PFSK-1 (cell line): ENCODE measurements around the gene ALDH2.

Experiments
- FOXP2 ChIP-seq: optimal IDR thresholded peaks from 2 replicates; pipeline ENCODE3; 2011; ENCODE audit warnings: borderline replicate concordance, control low read depth, inconsistent platforms; ENCODE audit not compliant: insufficient read depth; ENCODE audit errors: extremely low read length, extremely low read depth
- POLR2AphosphoS5 ChIP-seq: IDR thresholded peaks from 2 replicates; pipeline ENCODE4 v1.6.1; 2012; ENCODE audit warnings: low read depth, mild to moderate bottlenecking, control low read depth, low read length, moderate library complexity
- SIN3A ChIP-seq: IDR thresholded peaks from 2 replicates; pipeline ENCODE4 v1.6.1; 2012; ENCODE audit warnings: mild to moderate bottlenecking, low read length, moderate library complexity, borderline replicate concordance; ENCODE audit not compliant: insufficient read depth
- TAF1 ChIP-seq: IDR thresholded peaks from 2 replicates; pipeline ENCODE4 v1.6.1; 2012; ENCODE audit warnings: low read length, control low read depth, borderline replicate concordance; ENCODE audit not compliant: insufficient read depth
- TF ChIP-seq, protein P1 (sequence below), 2 experiments: IDR thresholded peaks; 2 replicates each; pipeline versions ENCODE4 v1.6.1 to v1.8.0; 2011 to 2012; ENCODE audit warnings: low read depth in 2 of 2, low read length in 2 of 2, control low read depth in 1 of 2, inconsistent platforms in 1 of 2, mild to moderate bottlenecking in 1 of 2, moderate library complexity in 1 of 2; ENCODE audit not compliant: insufficient read depth in 1 of 2

ALDH2 gene

DNA sequence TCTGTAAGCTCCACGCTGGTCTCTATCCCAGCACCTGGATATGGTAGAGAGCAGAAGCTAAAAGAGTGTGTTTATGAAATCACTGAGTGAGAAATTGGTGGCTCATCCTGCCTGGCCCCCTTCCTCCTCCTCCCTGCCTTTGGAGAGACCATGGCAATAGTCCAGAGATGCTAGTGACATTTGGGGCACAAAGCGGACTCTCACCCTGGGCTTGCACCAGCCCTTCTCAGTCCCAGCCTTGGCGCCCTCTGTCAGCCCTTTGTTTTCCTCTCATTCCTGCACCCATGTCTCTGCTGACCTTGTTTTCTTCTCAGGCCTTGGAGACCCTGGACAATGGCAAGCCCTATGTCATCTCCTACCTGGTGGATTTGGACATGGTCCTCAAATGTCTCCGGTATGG lies 18.2 kb downstream of the ALDH2 start:
- TF ChIP-seq FOXP2 (no peak), TAF1 (no peak), POLR2AphosphoS5 (no peak), SIN3A (no peak)
- TF ChIP-seq, protein P1, sequence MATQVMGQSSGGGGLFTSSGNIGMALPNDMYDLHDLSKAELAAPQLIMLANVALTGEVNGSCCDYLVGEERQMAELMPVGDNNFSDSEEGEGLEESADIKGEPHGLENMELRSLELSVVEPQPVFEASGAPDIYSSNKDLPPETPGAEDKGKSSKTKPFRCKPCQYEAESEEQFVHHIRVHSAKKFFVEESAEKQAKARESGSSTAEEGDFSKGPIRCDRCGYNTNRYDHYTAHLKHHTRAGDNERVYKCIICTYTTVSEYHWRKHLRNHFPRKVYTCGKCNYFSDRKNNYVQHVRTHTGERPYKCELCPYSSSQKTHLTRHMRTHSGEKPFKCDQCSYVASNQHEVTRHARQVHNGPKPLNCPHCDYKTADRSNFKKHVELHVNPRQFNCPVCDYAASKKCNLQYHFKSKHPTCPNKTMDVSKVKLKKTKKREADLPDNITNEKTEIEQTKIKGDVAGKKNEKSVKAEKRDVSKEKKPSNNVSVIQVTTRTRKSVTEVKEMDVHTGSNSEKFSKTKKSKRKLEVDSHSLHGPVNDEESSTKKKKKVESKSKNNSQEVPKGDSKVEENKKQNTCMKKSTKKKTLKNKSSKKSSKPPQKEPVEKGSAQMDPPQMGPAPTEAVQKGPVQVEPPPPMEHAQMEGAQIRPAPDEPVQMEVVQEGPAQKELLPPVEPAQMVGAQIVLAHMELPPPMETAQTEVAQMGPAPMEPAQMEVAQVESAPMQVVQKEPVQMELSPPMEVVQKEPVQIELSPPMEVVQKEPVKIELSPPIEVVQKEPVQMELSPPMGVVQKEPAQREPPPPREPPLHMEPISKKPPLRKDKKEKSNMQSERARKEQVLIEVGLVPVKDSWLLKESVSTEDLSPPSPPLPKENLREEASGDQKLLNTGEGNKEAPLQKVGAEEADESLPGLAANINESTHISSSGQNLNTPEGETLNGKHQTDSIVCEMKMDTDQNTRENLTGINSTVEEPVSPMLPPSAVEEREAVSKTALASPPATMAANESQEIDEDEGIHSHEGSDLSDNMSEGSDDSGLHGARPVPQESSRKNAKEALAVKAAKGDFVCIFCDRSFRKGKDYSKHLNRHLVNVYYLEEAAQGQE (IDR thresholded peaks at IDR 0.05; ENCODE audit: insufficient read depth in 1 of 2, low read depth in 2 of 2, low read length in 2 of 2) = no peak

DNA sequence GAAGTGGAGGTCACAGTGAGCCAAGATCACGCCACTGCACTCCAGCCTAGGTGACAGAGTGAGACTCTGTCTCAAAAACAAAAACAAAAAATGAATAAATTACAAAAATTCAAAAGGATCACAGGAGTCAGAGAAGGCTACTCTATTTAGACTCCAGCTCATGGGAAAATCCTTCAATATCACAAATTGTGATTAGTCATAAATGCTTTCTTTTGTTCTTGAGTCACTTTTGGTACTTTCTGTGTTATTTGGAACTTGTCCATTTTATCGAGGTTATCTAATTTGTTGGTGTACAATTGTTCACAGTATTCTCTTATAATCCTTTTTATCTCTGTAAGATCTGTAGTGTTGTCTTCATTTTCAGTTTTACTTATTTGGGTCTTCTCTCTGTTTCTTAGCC lies 18.9 kb downstream of the ALDH2 start:
- TF ChIP-seq FOXP2 (no peak), POLR2AphosphoS5 (no peak), TAF1 (no peak), SIN3A (no peak)
- TF ChIP-seq, protein P1 (IDR thresholded peaks at IDR 0.05; ENCODE audit: insufficient read depth in 1 of 2, low read depth in 2 of 2, low read length in 2 of 2) = no peak

DNA sequence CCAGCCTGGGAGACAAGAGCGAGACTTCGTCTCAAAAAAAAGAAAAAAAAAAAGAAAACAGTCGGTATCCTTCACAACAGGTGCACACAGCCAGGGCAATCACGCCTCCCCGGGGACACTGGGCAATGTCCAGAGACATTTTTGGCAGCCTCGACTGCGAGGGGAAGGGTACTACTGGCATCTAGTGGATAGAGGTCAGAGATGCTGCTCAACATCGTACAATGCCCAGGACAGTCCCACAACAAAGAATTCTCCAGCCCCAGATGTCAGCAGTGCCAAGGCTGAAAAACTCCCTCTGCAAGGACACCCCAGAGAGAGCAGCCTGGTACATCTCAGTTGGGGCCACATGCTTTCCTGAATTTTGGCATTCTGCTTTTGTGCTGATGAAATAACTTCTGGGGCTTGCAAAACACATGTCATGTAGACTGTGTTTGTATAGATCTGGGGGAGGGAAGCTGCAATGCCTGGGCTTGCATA lies 21.5 kb downstream of the ALDH2 start:
- TF ChIP-seq TAF1 (no peak), POLR2AphosphoS5 (no peak), FOXP2 (no peak), SIN3A (no peak)
- TF ChIP-seq, protein P1 (IDR thresholded peaks at IDR 0.05; ENCODE audit: insufficient read depth in 1 of 2, low read depth in 2 of 2, low read length in 2 of 2) = no peak

DNA sequence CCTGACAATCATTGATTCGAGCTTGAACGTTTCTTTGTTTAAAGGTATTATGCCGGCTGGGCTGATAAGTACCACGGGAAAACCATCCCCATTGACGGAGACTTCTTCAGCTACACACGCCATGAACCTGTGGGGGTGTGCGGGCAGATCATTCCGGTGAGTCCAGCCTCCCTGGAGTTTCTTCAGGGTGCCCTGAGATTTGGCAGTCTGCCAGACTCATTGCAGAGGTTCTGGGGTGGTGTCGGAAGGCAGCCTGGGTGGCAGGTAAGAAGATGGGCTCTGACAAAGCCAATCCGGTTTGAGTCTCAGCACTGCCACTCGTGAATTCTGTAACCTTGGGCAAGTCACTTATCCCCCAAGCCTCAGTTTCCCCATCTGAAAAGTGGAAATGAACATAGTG lies 23.0 kb downstream of the ALDH2 start:
- TF ChIP-seq, protein P1 (IDR thresholded peaks at IDR 0.05; ENCODE audit: insufficient read depth in 1 of 2, low read depth in 2 of 2, low read length in 2 of 2) = no peak
- TF ChIP-seq POLR2AphosphoS5 = no peak
- no peak for TF ChIP-seq TAF1
- TF ChIP-seq SIN3A = no peak
- no peak for TF ChIP-seq FOXP2

DNA sequence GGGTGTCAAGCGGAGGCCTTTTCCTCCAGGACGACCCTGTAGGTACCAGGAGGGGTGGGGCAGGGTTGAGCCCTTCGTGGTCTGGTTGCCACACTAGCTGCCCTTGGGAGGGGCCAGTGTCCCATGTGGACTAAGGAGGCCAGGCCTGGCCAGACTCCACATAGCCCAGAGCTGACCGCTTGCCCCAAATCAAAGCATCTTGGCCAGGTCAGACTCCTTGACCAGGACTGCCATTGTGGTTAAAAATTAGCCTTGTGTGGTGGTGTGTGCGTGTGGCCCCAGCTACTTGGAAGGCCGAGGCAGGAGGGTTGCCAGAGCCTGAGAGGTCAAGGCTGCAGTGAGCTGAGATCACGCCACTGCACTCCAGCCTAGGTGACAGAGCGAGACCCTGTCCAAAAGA lies 24.8 kb downstream of the ALDH2 start:
- no peak for TF ChIP-seq FOXP2
- no peak for TF ChIP-seq TAF1
- TF ChIP-seq SIN3A = no peak
- TF ChIP-seq, protein P1 (IDR thresholded peaks at IDR 0.05; ENCODE audit: insufficient read depth in 1 of 2, low read depth in 2 of 2, low read length in 2 of 2) = no peak
- TF ChIP-seq POLR2AphosphoS5 = no peak
